A673 (cell line): ENCODE measurements around the gene SSR2. TPM values are rescaled to one million over a fixed set of nuclear protein-coding genes. Genes with fewer than 3 reads are reported as not detected.

Source experiments
- BruUV-seq: library from RNA; stranded (reverse); fragments of 400-500 nt; replicated peaks from 2 replicates; lab custom pipeline; 2021; lab: Mats Ljungman, UMichigan
- CTCF ChIA-PET: fragments of 300-600 bp; sonication (Branson Sonifier 250); formaldehyde crosslinking; loops from one replicate; lab custom pipeline; 2022; ENCODE audit warnings: antibody characterized with exemption; lab: Charles Lee
- POLR2A ChIA-PET: fragments of 300-600 bp; sonication (Branson Sonifier 250); formaldehyde crosslinking; loops from one replicate; lab custom pipeline; 2022; ENCODE audit warnings: antibody characterized with exemption; ENCODE audit not compliant: low non-redundant PET; lab: Charles Lee
- DNase-seq: peaks from one replicate; pipeline ENCODE4 v3.0.0-alpha.2; 2015; ENCODE audit warnings: low spot score
- H3K27ac ChIP-seq: fragments of 200-600 bp; sonication (generic); 2 replicates; pipeline ENCODE4 v1.5.1; 2016; ENCODE audit warnings: mixed run types, low read depth, mild to moderate bottlenecking, mixed read lengths, antibody characterized with exemption, low read length; ENCODE audit not compliant: poor library complexity, severe bottlenecking
- H3K27me3 ChIP-seq: fragments of 200-600 bp; sonication (generic); replicated peaks from 2 replicates; pipeline ENCODE4 v1.6.1; 2017; ENCODE audit warnings: mixed run types, low read depth, mild to moderate bottlenecking, mixed read lengths, antibody characterized with exemption, low read length; ENCODE audit not compliant: insufficient read depth, poor library complexity
- H3K36me3 ChIP-seq: fragments of 200-600 bp; sonication (generic); 2 replicates; pipeline ENCODE4 v1.6.1; 2016; ENCODE audit warnings: mixed run types, mild to moderate bottlenecking, mixed read lengths, antibody characterized with exemption, low read length; ENCODE audit not compliant: insufficient read depth, poor library complexity, severe bottlenecking
- H3K4me1 ChIP-seq: fragments of 200-600 bp; sonication (generic); 2 replicates; pipeline ENCODE4 v1.6.1; 2017; ENCODE audit warnings: mixed run types, mild to moderate bottlenecking, mixed read lengths, antibody characterized with exemption, low read length; ENCODE audit not compliant: insufficient read depth, poor library complexity, severe bottlenecking
- H3K4me3 ChIP-seq: fragments of 200-600 bp; sonication (generic); 2 replicates; pipeline ENCODE4 v1.5.1; 2016; ENCODE audit warnings: low read depth, mixed run types, mild to moderate bottlenecking, mixed read lengths, low read length; ENCODE audit not compliant: poor library complexity, severe bottlenecking
- H3K9me3 ChIP-seq: fragments of 200-600 bp; sonication (generic); 2 replicates; pipeline ENCODE4 v1.6.1; 2016; ENCODE audit warnings: mixed run types, low read depth, mild to moderate bottlenecking, mixed read lengths, antibody characterized with exemption, low read length; ENCODE audit not compliant: poor library complexity, severe bottlenecking
- EZH2 ChIP-seq: fragments of 200-600 bp; sonication (generic); IDR thresholded peaks from 2 replicates; pipeline ENCODE4 v1.6.1; 2017; ENCODE audit warnings: borderline replicate concordance, low read depth, mild to moderate bottlenecking, mixed read lengths, antibody characterized with exemption, low read length; ENCODE audit not compliant: poor library complexity, severe bottlenecking
- intact Hi-C: fragments of 100-400 bp; cut with micrococcal nuclease; formaldehyde crosslinking; loops from one replicate; pipeline ENCODE4 v1.10.0; 2022; ENCODE audit not compliant: unreplicated experiment
- total RNA-seq: library from RNA; stranded (reverse); gene quantifications from 2 replicates; pipeline ENCODE4 v1.2.3, GENCODE V29; 2021
- TF ChIP-seq, protein P1 (sequence below): fragments of 300-800, 200-600 bp; sonication (generic); conservative IDR thresholded peaks from 2 replicates; pipeline ENCODE4 v1.5.1; 2017; ENCODE audit warnings: low read depth, mild to moderate bottlenecking, antibody characterized with exemption, low read length, moderate library complexity, mixed read lengths

SSR2 gene
- total RNA-seq, 1 experiment from 2014 or later: 233 TPM

DNA sequence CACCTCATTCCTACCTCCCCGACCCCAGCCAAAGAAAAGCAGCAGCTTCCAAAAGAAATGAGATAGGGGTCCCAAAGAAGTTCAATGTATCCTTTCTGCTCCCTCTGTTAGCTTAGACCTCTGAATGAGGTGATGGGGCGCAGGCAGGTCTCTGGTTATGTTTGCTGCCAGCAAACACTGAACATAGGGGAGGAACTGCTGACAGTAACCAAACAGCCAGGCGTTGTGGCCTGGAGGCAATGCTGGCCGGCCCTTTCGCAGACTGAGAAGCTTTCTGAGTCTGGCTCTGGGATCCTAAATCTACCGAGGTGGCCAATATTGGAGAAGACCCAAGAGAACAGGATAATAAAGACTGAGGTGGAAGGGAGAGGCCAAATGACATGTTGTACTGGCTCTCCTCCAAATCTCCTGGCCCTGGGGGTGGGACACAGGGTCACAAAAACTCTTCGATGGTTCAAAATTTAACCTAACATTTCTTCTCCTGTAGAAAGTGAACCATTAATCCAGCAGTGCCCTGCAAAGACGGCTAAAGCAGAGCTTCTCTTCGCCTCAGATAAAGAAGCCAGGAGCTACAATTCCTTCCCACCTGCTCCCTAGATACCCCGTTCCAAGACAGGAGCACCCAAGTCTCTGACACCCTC is 19.6 kb downstream of the SSR2 start:
- ChIA-PET POLR2A (no interaction called here), CTCF (interaction anchor here (1.0 kb wide), 1 partner anchor 12 kb away, joined by 3 read pairs; no protein-coding TSS in a partner anchor)
- Histone ChIP-seq H3K4me1 (no peaks in the 10 kb centered on the region), H3K27me3 (no peaks in the 10 kb centered on the region), H3K9me3 (no peaks in the 10 kb centered on the region), H3K36me3 (no peaks in the 10 kb centered on the region), H3K27ac (no peak overlapping the region), H3K4me3 (no peak overlapping the region)
- BruUV-seq: no TSS peak
- DNase-seq: no peak
- TF ChIP-seq, protein P1, sequence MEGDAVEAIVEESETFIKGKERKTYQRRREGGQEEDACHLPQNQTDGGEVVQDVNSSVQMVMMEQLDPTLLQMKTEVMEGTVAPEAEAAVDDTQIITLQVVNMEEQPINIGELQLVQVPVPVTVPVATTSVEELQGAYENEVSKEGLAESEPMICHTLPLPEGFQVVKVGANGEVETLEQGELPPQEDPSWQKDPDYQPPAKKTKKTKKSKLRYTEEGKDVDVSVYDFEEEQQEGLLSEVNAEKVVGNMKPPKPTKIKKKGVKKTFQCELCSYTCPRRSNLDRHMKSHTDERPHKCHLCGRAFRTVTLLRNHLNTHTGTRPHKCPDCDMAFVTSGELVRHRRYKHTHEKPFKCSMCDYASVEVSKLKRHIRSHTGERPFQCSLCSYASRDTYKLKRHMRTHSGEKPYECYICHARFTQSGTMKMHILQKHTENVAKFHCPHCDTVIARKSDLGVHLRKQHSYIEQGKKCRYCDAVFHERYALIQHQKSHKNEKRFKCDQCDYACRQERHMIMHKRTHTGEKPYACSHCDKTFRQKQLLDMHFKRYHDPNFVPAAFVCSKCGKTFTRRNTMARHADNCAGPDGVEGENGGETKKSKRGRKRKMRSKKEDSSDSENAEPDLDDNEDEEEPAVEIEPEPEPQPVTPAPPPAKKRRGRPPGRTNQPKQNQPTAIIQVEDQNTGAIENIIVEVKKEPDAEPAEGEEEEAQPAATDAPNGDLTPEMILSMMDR: no peak
- intact Hi-C loops: no loop called here

DNA sequence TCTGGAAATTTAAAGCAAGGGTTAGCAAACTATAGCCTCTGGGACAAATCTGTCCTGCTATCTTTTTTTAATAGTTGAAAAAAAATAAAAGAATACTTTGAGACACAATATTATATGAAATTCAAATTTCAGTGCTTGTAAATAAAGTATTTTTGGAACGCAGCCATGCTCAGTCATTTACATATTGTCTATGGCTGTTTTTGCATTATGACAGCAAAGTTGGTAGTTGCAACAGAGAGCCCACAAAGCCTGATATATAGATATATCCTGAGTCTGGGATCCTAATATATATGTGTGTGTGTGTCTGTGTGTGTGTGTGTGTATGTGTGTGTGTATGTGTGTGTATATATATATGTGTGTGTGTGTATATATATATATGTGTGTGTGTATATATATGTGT is 20.8 kb downstream of the SSR2 start:
- Histone ChIP-seq H3K27me3 (no peaks in the 10 kb centered on the region), H3K36me3 (no peaks in the 10 kb centered on the region), H3K4me3 (no peak overlapping the region), H3K27ac (no peak overlapping the region), H3K9me3 (no peaks in the 10 kb centered on the region), H3K4me1 (no peaks in the 10 kb centered on the region)
- intact Hi-C loops: no loop called here
- no TSS peak for BruUV-seq
- no peak for TF ChIP-seq EZH2
- TF ChIP-seq, protein P1: no peak
- ChIA-PET CTCF (no interaction called here), POLR2A (no interaction called here)
- DNase-seq: no peak

DNA sequence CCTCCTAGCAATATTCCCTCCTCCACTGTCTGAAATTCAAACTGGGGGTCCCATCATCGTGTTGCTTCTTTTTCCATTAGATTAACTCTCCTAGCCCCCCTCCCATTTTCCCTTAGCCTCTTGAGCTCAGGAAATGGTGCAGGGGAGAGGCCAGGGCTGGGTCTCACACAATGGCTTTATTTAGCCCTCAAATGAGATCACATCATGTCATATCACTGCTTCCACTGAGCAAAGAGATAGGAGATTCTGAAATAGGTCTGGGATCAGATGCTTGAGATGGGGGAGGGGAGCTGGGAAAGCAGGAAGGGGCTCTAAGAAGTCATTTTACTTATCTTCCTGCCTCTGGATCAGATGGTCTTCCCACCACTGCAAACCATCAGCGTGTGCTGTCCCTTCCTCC is 24.6 kb downstream of the SSR2 start:
- ChIA-PET POLR2A (no interaction called here), CTCF (no interaction called here)
- no peak for DNase-seq
- intact Hi-C loops: no loop called here
- TF ChIP-seq, protein P1: no peak
- TF ChIP-seq EZH2: no peak
- Histone ChIP-seq H3K27me3 (no peaks in the 10 kb centered on the region), H3K4me1 (no peaks in the 10 kb centered on the region), H3K9me3 (no peaks in the 10 kb centered on the region), H3K36me3 (no peaks in the 10 kb centered on the region), H3K4me3 (no peak overlapping the region), H3K27ac (no peak overlapping the region)
- BruUV-seq: no TSS peak
